ENCODE measurements around the gene YAP1.

DNA sequence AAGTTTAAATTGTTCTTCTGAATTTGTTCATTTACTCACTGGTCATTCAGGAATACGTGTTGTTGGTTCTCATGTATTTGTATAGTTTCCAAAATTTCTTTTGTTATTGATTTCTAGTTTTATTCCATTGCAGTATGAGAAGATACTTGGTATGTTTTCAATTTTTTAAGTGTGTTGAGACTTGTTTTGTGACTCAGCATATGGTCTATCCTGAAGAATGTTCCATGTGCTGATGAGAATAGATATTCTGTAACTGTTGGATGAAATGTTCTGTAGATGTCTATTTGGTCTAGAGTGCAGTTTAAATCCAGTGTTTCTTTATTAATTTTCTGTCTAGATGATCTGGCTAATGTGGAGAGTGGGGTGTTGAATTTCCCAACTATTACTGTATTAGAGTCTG, 39.5 kb upstream of the YAP1 start:
- TF ChIP-seq, protein P1, sequence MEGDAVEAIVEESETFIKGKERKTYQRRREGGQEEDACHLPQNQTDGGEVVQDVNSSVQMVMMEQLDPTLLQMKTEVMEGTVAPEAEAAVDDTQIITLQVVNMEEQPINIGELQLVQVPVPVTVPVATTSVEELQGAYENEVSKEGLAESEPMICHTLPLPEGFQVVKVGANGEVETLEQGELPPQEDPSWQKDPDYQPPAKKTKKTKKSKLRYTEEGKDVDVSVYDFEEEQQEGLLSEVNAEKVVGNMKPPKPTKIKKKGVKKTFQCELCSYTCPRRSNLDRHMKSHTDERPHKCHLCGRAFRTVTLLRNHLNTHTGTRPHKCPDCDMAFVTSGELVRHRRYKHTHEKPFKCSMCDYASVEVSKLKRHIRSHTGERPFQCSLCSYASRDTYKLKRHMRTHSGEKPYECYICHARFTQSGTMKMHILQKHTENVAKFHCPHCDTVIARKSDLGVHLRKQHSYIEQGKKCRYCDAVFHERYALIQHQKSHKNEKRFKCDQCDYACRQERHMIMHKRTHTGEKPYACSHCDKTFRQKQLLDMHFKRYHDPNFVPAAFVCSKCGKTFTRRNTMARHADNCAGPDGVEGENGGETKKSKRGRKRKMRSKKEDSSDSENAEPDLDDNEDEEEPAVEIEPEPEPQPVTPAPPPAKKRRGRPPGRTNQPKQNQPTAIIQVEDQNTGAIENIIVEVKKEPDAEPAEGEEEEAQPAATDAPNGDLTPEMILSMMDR (IDR thresholded peaks at IDR 0.05), result no peak
- TF ChIP-seq POLR2A (IDR thresholded peaks at IDR 0.05) (no peak), EP300 (IDR thresholded peaks at IDR 0.05) (no peak), POLR2AphosphoS5 (IDR thresholded peaks at IDR 0.05) (no peak)

Measured in suprapubic skin (tissue), 4 donors.